ENCODE measurements around the gene S100A5. TPM values are rescaled to one million over a fixed set of nuclear protein-coding genes. Genes with fewer than 3 reads are reported as not detected.

S100A5 gene
- total RNA-seq, 2 donors from 2014 or later = not detected

- Histone ChIP-seq H3K9me3 (no peaks in the 10 kb centered on the region), H3K27ac (no peak overlapping the region), H3K27me3 (no peaks in the 10 kb centered on the region), H3K4me1 (no peaks in the 10 kb centered on the region), H3K36me3 (no peaks in the 10 kb centered on the region), H3K4me3 (no peak overlapping the region), H3K9ac (ENCODE audit: low read depth in 2 of 2, low read length in 2 of 2) (no peak overlapping the region)
- no peak for DNase-seq
- TF ChIP-seq CTCF (IDR thresholded peaks at IDR 0.05) = no peak
- intact Hi-C loops (cut with DNase I) = no loop called here
Measured at GRCh38 chr1:153493343-153493960, 47.3 kb downstream of the S100A5 start.

- no peak for TF ChIP-seq CTCF (IDR thresholded peaks at IDR 0.05)
- Histone ChIP-seq H3K9me3 (no peaks in the 10 kb centered on the region), H3K4me1 (no peaks in the 10 kb centered on the region), H3K36me3 (no peaks in the 10 kb centered on the region), H3K4me3 (no peak overlapping the region), H3K27ac (peak overlapping the region; percentile 49), H3K27me3 (no peaks in the 10 kb centered on the region), H3K9ac (ENCODE audit: low read depth in 2 of 2, low read length in 2 of 2) (peak overlapping the region in 1 of 2 donors; percentile 19)
- DNase-seq = peak; percentile 79
- intact Hi-C loops (cut with DNase I) = no loop called here
Measured at GRCh38 chr1:153490272-153491051, 50.3 kb downstream of the S100A5 start.

- no peak for TF ChIP-seq CTCF (IDR thresholded peaks at IDR 0.05)
- no peak for DNase-seq
- H3K36me3 ChIP-seq = no peaks in the 10 kb centered on the region
- H3K4me3 ChIP-seq = no peak overlapping the region
- H3K9me3 ChIP-seq = no peaks in the 10 kb centered on the region
- H3K9ac ChIP-seq (ENCODE audit: low read depth in 2 of 2, low read length in 2 of 2) = no peak overlapping the region
- no peaks in the 10 kb centered on the region for H3K27me3 ChIP-seq
- no peaks in the 10 kb centered on the region for H3K4me1 ChIP-seq
- intact Hi-C loops (cut with DNase I) = no loop called here
- H3K27ac ChIP-seq = no peak overlapping the region
Measured at GRCh38 chr1:153488731-153489130, 52.0 kb downstream of the S100A5 start.

- no peak overlapping the region for H3K27ac ChIP-seq
- no peak for TF ChIP-seq CTCF (IDR thresholded peaks at IDR 0.05)
- intact Hi-C loops (cut with DNase I) = no loop called here
Measured at GRCh38 chr1:153487707-153488106, 53.0 kb downstream of the S100A5 start.

More at GRCh38 chr1:153487707-153488106, 53.0 kb downstream of the S100A5 start:
- DNase-seq = no peak
- Histone ChIP-seq H3K9me3 (no peaks in the 10 kb centered on the region), H3K4me1 (no peaks in the 10 kb centered on the region), H3K4me3 (no peak overlapping the region), H3K27me3 (no peaks in the 10 kb centered on the region), H3K36me3 (no peaks in the 10 kb centered on the region), H3K9ac (ENCODE audit: low read depth in 2 of 2, low read length in 2 of 2) (no peak overlapping the region)

Other genes with a start within 250 kb of the S100A5 start
- gene PGLYRP3, start 228.0 kb downstream of the S100A5 start, total RNA-seq = not detected
- not detected for gene PGLYRP4, start 192.1 kb downstream of the S100A5 start, total RNA-seq
- 10 to 100 TPM; 16.3 to 34.9 TPM for gene S100A9, start 183.1 kb downstream of the S100A5 start, total RNA-seq
- gene S100A12, start 165.3 kb downstream of the S100A5 start, total RNA-seq = not detected
- gene S100A8, start 149.9 kb downstream of the S100A5 start, total RNA-seq = 1 to 10 TPM in 1 of 2 donors, under 1 TPM in 1; 0.79 to 6.9 TPM
- not detected for gene S100A7A, start 124.4 kb downstream of the S100A5 start, total RNA-seq
- gene S100A7, start 80.3 kb downstream of the S100A5 start, total RNA-seq = not detected
- gene S100A6, start 4.9 kb downstream of the S100A5 start, total RNA-seq = 1,000 to 10,000 TPM; 2,444 to 2,474 TPM
- 10 to 100 TPM; 41.8 to 83.8 TPM for gene S100A4, start 4.9 kb upstream of the S100A5 start, total RNA-seq
- gene S100A3, start 8.3 kb upstream of the S100A5 start, total RNA-seq = under 1 TPM in 1 of 2 donors, not detected in 1; 0.61 TPM
- 1 to 10 TPM; 1.0 to 2.4 TPM for gene S100A2, start 24.9 kb upstream of the S100A5 start, total RNA-seq
- 100 to 1,000 TPM; 232 to 288 TPM for gene S100A16, start 72.2 kb upstream of the S100A5 start, total RNA-seq
- 100 to 1,000 TPM; 543 to 565 TPM for gene S100A14, start 75.4 kb upstream of the S100A5 start, total RNA-seq
- 10 to 100 TPM; 45.2 to 67.2 TPM for gene S100A13, start 86.6 kb upstream of the S100A5 start, total RNA-seq
- 1 to 10 TPM in 1 of 2 donors, under 1 TPM in 1; 0.69 to 1.5 TPM for gene S100A1, start 87.5 kb upstream of the S100A5 start, total RNA-seq
- 10 to 100 TPM; 51.3 to 88.6 TPM for gene CHTOP, start 93.1 kb upstream of the S100A5 start, total RNA-seq
- gene SNAPIN, start 117.8 kb upstream of the S100A5 start, total RNA-seq = 10 to 100 TPM; 29.3 to 33.0 TPM
- 100 to 1,000 TPM; 105 to 171 TPM for gene ILF2, start 130.1 kb upstream of the S100A5 start, total RNA-seq
- 1 to 10 TPM; 2.3 to 3.6 TPM for gene NPR1, start 137.8 kb upstream of the S100A5 start, total RNA-seq
- gene INTS3, start 187.1 kb upstream of the S100A5 start, total RNA-seq = 10 to 100 TPM; 25.5 to 53.1 TPM
- 10 to 100 TPM; 24.1 to 27.9 TPM for gene SLC27A3, start 234.5 kb upstream of the S100A5 start, total RNA-seq